Uterus (tissue), 2 donors: ENCODE data around the gene PHF12.

Source experiments
- CTCF ChIP-seq, 4 experiments: fragments of 200-600 bp in 2 of 4; fragments of 450-650 bp in 2 of 4; sonication (generic) in 2 of 4; IDR thresholded peaks; one replicate each; pipeline ENCODE4 v1.5.1; 2016 to 2019; ENCODE audit warnings: antibody characterized with exemption in 4 of 4, mild to moderate bottlenecking in 2 of 4, moderate library complexity in 1 of 4
- POLR2A ChIP-seq, 2 donors: fragments of 450-650 bp; IDR thresholded peaks; one replicate each; pipeline ENCODE4 v1.6.1; 2016; ENCODE audit warnings: antibody characterized with exemption in 2 of 2, mild to moderate bottlenecking in 1 of 2, moderate library complexity in 1 of 2

DNA sequence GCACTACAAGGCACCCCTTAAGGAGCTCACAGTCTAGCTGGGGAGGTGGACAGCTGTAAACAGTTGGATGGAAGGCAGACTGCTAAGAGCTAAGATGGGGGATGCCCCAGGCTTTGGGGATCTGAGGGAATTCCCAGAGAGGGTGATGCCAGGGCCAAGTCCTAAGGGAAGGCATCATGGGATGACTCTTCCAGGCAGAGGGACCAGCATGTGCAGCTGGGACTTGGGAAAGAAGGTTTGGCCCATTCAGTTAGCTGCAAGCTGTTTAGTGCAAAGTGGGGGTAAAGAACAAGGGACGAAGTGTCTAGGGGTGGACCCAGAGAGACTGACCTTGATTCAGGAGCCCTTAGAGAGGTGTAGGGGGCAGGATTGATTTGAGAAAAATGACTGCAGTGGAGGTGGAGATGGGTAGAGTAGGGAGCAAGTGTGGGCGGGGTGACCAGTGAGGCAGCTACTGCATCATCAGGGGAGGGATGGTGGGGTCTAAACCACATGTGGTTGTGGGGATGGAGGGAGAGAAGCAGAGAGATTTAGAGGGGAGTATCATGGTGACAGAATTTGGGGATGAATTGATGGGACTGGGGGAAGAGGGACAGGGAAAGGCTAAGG is 27.1 kb upstream of the PHF12 start:
- TF ChIP-seq CTCF (IDR thresholded peaks at IDR 0.05) = no peak
- TF ChIP-seq POLR2A (IDR thresholded peaks at IDR 0.05) = no peak
